MCF 10A (cell line): ENCODE data around the gene SMARCC2. TPM values are rescaled to one million over a fixed set of nuclear protein-coding genes. Genes with fewer than 3 reads are reported as not detected.

Experiments used
- BruUV-seq: library from RNA; stranded (reverse); fragments of 400-500 nt; replicated peaks from 2 replicates; lab custom pipeline; 2021; lab: Mats Ljungman, UMichigan
- CTCF ChIA-PET: fragments of 300-600 bp; sonication (Branson Sonifier 250); formaldehyde crosslinking; extraction: SDS; loops from one replicate; lab custom pipeline; 2021; ENCODE audit warnings: antibody characterized with exemption, inconsistent platforms; lab: Yijun Ruan, JAX
- POLR2A ChIA-PET: fragments of 300-600, 350-650 bp; sonication (Branson Sonifier 250); formaldehyde crosslinking; extraction: SDS; loops from one replicate; lab custom pipeline; 2020; ENCODE audit warnings: antibody characterized with exemption, inconsistent platforms; lab: Yijun Ruan, JAX
- DNase-seq: peaks from one replicate; pipeline ENCODE4 v3.0.0-alpha.2; 2018; ENCODE audit not compliant: unreplicated experiment
- H3K27ac Mint-ChIP-seq: one replicate; pipeline ENCODE4 v1.8.0; 2022; ENCODE audit warnings: mild to moderate bottlenecking, low read depth, mixed read lengths; ENCODE audit not compliant: unreplicated experiment
- H3K27me3 Mint-ChIP-seq: one replicate; pipeline ENCODE4 v1.8.0; 2022; ENCODE audit warnings: mixed read lengths; ENCODE audit not compliant: insufficient read depth, unreplicated experiment
- H3K36me3 Mint-ChIP-seq: one replicate; pipeline ENCODE4 v1.8.0; 2022; ENCODE audit warnings: mild to moderate bottlenecking, moderate library complexity, mixed read lengths; ENCODE audit not compliant: insufficient read depth, unreplicated experiment
- H3K4me1 Mint-ChIP-seq: one replicate; pipeline ENCODE4 v1.8.0; 2022; ENCODE audit warnings: mixed read lengths; ENCODE audit not compliant: insufficient read depth, unreplicated experiment
- H3K4me3 Mint-ChIP-seq: one replicate; pipeline ENCODE4 v1.8.0; 2022; ENCODE audit warnings: mild to moderate bottlenecking, moderate library complexity, mixed read lengths; ENCODE audit not compliant: unreplicated experiment
- H3K9me3 Mint-ChIP-seq: one replicate; pipeline ENCODE4 v1.8.0; 2022; ENCODE audit warnings: mixed read lengths; ENCODE audit not compliant: unreplicated experiment
- intact Hi-C: fragments of 100-400 bp; cut with micrococcal nuclease; formaldehyde crosslinking; loops from 2 replicates; pipeline ENCODE4 v1.14.1; 2022
- total RNA-seq: library from RNA; stranded (reverse); gene quantifications from 2 replicates; pipeline ENCODE4 v1.2.3, GENCODE V29; 2022
- TF ChIP-seq, protein P1 (sequence below): fragments of 200-600 bp; IDR thresholded peaks from one replicate; pipeline ENCODE4 v1.8.0; 2022; ENCODE audit warnings: antibody characterized with exemption, mild to moderate bottlenecking; ENCODE audit not compliant: unreplicated experiment

Gene SMARCC2
- total RNA-seq, 1 experiment from 2014 or later: 52.1 TPM

DNA sequence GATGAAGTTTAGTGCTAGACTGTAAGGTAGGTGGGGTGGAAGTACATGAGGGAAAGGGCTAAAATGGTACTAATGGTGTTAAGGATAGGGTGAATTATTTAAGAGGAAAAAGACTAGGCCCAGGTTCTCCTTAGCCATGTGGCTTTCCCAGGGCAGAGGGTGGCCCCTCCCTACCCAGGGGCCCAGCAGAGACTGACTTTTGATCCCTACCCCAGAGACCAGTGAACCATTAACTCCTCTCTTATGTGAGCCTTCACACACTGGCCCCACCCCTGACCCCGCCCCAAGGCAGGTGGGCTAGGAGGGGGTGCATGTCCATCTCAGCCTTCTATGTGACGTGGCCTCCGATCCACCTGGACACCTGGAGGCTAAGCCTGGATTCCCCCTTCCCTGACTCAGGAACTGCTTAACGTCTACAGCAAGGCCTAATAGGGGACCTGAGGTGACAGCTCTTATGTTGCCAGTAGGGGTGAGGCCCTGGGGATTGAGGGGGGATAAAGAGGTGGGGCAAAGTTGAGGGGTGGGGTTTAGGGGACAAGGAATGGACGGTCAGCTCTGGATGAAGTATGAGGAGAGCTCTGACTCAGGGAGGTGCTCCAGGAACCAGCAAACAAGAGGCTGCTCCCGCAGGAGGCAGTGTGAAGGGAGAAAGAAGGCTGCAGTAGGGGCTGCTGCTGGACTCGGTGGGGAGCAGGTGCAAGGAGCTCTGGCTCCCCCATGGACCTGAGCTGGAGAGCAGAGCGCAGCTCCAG is 41.3 kb upstream of the SMARCC2 start:
- H3K36me3 Mint-ChIP-seq: peaks cover 24% of the 10 kb centered on the region
- no peaks in the 10 kb centered on the region for H3K27me3 Mint-ChIP-seq
- TF ChIP-seq, protein P1, sequence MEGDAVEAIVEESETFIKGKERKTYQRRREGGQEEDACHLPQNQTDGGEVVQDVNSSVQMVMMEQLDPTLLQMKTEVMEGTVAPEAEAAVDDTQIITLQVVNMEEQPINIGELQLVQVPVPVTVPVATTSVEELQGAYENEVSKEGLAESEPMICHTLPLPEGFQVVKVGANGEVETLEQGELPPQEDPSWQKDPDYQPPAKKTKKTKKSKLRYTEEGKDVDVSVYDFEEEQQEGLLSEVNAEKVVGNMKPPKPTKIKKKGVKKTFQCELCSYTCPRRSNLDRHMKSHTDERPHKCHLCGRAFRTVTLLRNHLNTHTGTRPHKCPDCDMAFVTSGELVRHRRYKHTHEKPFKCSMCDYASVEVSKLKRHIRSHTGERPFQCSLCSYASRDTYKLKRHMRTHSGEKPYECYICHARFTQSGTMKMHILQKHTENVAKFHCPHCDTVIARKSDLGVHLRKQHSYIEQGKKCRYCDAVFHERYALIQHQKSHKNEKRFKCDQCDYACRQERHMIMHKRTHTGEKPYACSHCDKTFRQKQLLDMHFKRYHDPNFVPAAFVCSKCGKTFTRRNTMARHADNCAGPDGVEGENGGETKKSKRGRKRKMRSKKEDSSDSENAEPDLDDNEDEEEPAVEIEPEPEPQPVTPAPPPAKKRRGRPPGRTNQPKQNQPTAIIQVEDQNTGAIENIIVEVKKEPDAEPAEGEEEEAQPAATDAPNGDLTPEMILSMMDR: no peak
- BruUV-seq: no TSS peak
- DNase-seq: no peak
- H3K4me3 Mint-ChIP-seq: no peak overlapping the region
- POLR2A ChIA-PET: interaction anchor here (1.8 to 2.3 kb wide), 2 partner anchors 9 to 41 kb away, joined by 6 to 10 read pairs; partner anchors contain the start of genes RNF41 and SMARCC2
- H3K9me3 Mint-ChIP-seq: no peaks in the 10 kb centered on the region
- intact Hi-C loops: no loop called here
- peaks cover 6% of the 10 kb centered on the region for H3K4me1 Mint-ChIP-seq
- H3K27ac Mint-ChIP-seq: no peak overlapping the region
- CTCF ChIA-PET: interaction anchor here (0.7 to 1.2 kb wide), 5 partner anchors 9 to 41 kb away, joined by 3 to 7 read pairs (median 3); partner anchors contain the start of gene SMARCC2

DNA sequence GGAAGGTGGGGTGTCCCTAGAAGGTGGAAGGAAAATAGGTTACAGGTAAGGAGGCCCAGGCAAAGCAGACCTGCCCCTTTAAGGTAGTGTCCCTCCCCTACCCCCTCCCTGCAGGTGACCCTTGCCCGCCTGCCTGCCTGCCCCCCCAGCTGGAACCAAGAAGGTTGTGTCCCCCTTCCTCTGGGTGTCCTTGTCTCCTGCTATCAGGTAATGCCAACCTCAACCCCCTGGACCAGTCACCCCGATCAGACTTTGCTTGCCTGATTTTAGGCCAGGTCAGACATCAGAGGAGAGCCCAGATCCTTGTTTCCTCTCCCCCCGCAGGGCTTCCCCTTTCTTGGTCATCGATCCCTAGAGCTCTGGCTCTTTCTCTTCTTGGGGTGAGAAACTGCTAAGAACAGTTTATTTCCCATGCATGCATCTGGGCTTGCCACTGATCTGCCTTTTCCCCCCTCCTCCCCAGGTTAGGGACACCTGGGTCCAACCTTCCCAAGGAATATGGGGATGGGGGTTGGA is 40.7 kb upstream of the SMARCC2 start, which contains the start of gene SLC39A5:
SLC39A5 (plus strand) TSS at position 136 of the 516 bp plus-strand sequence. CDS start 1,224 bp downstream, outside the sequence.
- Mint-ChIP-seq H3K9me3 (no peaks in the 10 kb centered on the region), H3K27me3 (no peaks in the 10 kb centered on the region), H3K4me3 (no peak within 1 kb of the TSS), H3K4me1 (peaks cover 12% of the 10 kb centered on the region), H3K36me3 (peaks cover 17% of the 10 kb centered on the region), H3K27ac (no peak within 1 kb of the TSS)
- ChIA-PET POLR2A (interaction anchor here (1.8 to 2.3 kb wide), 2 partner anchors 8 to 41 kb away, joined by 6 to 10 read pairs; partner anchors contain the start of genes RNF41 and SMARCC2), CTCF (no interaction called here)
- no peak for DNase-seq
- intact Hi-C loops: loop anchor here (10.0 kb wide), 1 partner anchor 495 kb away; no protein-coding TSS in a partner anchor
- no TSS peak for BruUV-seq
- TF ChIP-seq, protein P1: no peak

DNA sequence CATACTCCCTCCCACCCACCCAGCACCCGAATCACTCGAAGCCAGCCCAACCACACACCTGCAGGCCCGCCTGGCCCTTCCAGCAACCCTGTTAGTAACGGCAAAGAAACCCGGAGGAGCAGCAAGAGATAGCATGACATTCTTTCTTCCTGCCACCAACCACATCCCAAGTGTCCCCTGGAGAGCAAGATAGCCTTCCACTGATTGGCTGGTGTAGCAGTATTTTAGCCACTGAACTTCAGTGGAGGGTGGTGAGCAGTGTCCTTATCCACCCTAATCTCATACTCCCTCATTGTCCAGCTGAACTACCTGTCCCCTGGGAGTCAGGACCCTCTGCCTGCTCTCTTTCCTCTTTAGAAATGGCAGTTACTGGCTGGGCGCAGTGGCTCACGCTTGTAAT is 39.8 kb upstream of the SMARCC2 start:
- Mint-ChIP-seq H3K9me3 (no peaks in the 10 kb centered on the region), H3K4me3 (no peak overlapping the region), H3K36me3 (peaks cover 16% of the 10 kb centered on the region), H3K4me1 (peaks cover 14% of the 10 kb centered on the region), H3K27ac (no peak overlapping the region), H3K27me3 (no peaks in the 10 kb centered on the region)
- no TSS peak for BruUV-seq
- TF ChIP-seq, protein P1: no peak
- CTCF ChIA-PET: no interaction called here
- no peak for DNase-seq
- intact Hi-C loops: loop anchor here (10.0 kb wide), 1 partner anchor 494 kb away; no protein-coding TSS in a partner anchor
- POLR2A ChIA-PET: no interaction called here

DNA sequence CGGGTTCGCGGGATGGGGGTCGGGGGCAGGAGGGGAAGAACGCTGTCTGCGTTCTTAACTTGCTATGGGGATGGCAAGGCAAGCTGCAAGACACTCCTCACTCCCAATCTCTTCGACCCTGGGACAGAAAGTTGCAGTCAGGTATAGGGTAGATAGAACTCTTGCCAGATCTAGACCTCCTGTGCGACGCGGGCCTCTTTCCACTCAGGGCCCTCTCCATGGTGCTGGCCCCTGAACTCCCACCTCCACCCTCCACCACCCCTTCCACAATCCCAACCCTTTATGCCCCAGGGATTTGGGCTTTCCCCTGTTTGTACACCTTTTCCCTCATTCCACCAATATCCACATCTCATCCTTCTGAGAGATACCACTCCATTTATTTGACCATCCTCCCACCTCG is 35.7 kb upstream of the SMARCC2 start:
- no peaks in the 10 kb centered on the region for H3K9me3 Mint-ChIP-seq
- DNase-seq: no peak
- intact Hi-C loops: loop anchor here (1.0 to 10.0 kb wide), 4 partner anchors 32 to 490 kb away; no protein-coding TSS in a partner anchor
- peaks cover 24% of the 10 kb centered on the region for H3K4me1 Mint-ChIP-seq
- H3K36me3 Mint-ChIP-seq: peaks cover 16% of the 10 kb centered on the region
- TF ChIP-seq, protein P1: no peak
- POLR2A ChIA-PET: no interaction called here
- CTCF ChIA-PET: interaction anchor here (1.0 to 1.5 kb wide), 4 partner anchors 9 to 31 kb away, joined by 3 to 5 read pairs (median 4); no protein-coding TSS in a partner anchor
- H3K4me3 Mint-ChIP-seq: peak overlapping the region; percentile 82
- peak overlapping the region; percentile 88 for H3K27ac Mint-ChIP-seq
- H3K27me3 Mint-ChIP-seq: no peaks in the 10 kb centered on the region
- BruUV-seq: no TSS peak
